PC-3 (cell line): ENCODE measurements around the gene FAT2. TPM values are rescaled to one million over a fixed set of nuclear protein-coding genes. Genes with fewer than 3 reads are reported as not detected.

Experiments used
- ATAC-seq: fragments of 200-7000 bp; cut with Tn5 transposase; 2 replicates; pipeline ENCODE4 v1.9.1; 2020; ENCODE audit warnings: mild to moderate bottlenecking, moderate library complexity
- BruUV-seq: library from RNA; stranded (reverse); fragments of 400-500 nt; replicated peaks from 2 replicates; lab custom pipeline; 2021; lab: Mats Ljungman, UMichigan
- CTCF ChIA-PET: fragments of 300-600 bp; sonication (Branson Sonifier 250); formaldehyde crosslinking; loops from one replicate; lab custom pipeline; 2022; ENCODE audit warnings: antibody characterized with exemption; lab: Charles Lee
- POLR2A ChIA-PET: fragments of 300-600 bp; sonication (Branson Sonifier 250); formaldehyde crosslinking; loops from one replicate; lab custom pipeline; 2022; ENCODE audit warnings: antibody characterized with exemption; ENCODE audit not compliant: unreplicated experiment; lab: Charles Lee
- DNase-seq: peaks from one replicate; pipeline ENCODE4 v3.0.0-alpha.2; 2015
- H2AFZ ChIP-seq: fragments of 300-600 bp; sonication (generic); 2 replicates; pipeline ENCODE4 v1.6.0; 2016; ENCODE audit warnings: antibody characterized with exemption, low read length
- H3F3A ChIP-seq: fragments of 300-600 bp; sonication (generic); one replicate; pipeline ENCODE4 v1.6.0; 2017; ENCODE audit warnings: antibody characterized with exemption, low read length, control low read depth, mild to moderate bottlenecking; ENCODE audit not compliant: unreplicated experiment
- H3K27ac ChIP-seq: fragments of 300-600 bp; sonication (generic); 2 replicates; pipeline ENCODE4 v1.5.1; 2016; ENCODE audit warnings: mild to moderate bottlenecking, low read length
- H3K27me3 ChIP-seq: fragments of 300-600 bp; sonication (generic); 2 replicates; pipeline ENCODE4 v1.6.1; 2016; ENCODE audit warnings: low read length, mixed read lengths
- H3K36me3 ChIP-seq: fragments of 300-600 bp; sonication (generic); 2 replicates; pipeline ENCODE4 v1.6.1; 2016; ENCODE audit warnings: low read depth, mixed run types, low read length, mixed read lengths
- H3K4me1 ChIP-seq: fragments of 300-600 bp; sonication (generic); 2 replicates; pipeline ENCODE4 v1.5.1; 2016; ENCODE audit warnings: low read length; ENCODE audit not compliant: insufficient read depth
- H3K4me2 ChIP-seq: fragments of 300-600 bp; sonication (generic); 2 replicates; pipeline ENCODE4 v1.6.0; 2016; ENCODE audit warnings: low read length
- H3K4me3 ChIP-seq: fragments of 300-600 bp; sonication (generic); 2 replicates; pipeline ENCODE4 v1.5.1; 2016; ENCODE audit warnings: mild to moderate bottlenecking, low read length, mixed read lengths
- H3K79me2 ChIP-seq: fragments of 300-600 bp; sonication (generic); 2 replicates; pipeline ENCODE4 v1.6.1; 2017; ENCODE audit warnings: low read length, mixed read lengths
- H3K9ac ChIP-seq: fragments of 300-600 bp; sonication (generic); 2 replicates; pipeline ENCODE4 v1.6.0; 2016; ENCODE audit warnings: mild to moderate bottlenecking, low read length
- H3K9me2 ChIP-seq: fragments of 300-600 bp; sonication (generic); replicated peaks from 2 replicates; pipeline ENCODE4 v1.6.1; 2016; ENCODE audit warnings: mixed run types, low read length, mixed read lengths
- H3K9me3 ChIP-seq: fragments of 300-600 bp; sonication (generic); 2 replicates; pipeline ENCODE4 v1.6.1; 2016; ENCODE audit warnings: low read length, mixed read lengths
- H4K20me1 ChIP-seq: fragments of 300-600 bp; sonication (generic); 2 replicates; pipeline ENCODE4 v1.6.1; 2016; ENCODE audit warnings: low read length, mixed read lengths
- EZH2 ChIP-seq: fragments of 300-600 bp; sonication (generic); IDR thresholded peaks from one replicate; pipeline ENCODE4 v1.6.1; 2017; ENCODE audit warnings: antibody characterized with exemption, mild to moderate bottlenecking, low read length; ENCODE audit not compliant: unreplicated experiment
- EZH2phosphoT487 ChIP-seq: fragments of 300-600 bp; sonication (generic); IDR thresholded peaks from 2 replicates; pipeline ENCODE4 v1.6.1; 2018; ENCODE audit warnings: mild to moderate bottlenecking, antibody characterized with exemption, low read length, borderline replicate concordance
- intact Hi-C: fragments of 100-400 bp; cut with micrococcal nuclease; formaldehyde crosslinking; loops from 2 replicates; pipeline ENCODE4 v1.9.0; 2023
- total RNA-seq: library from RNA; depleted of rRNA; stranded (reverse); fragments of >200 nt; gene quantifications from 2 replicates; pipeline ENCODE4 v1.2.3, GENCODE V29; 2014
- TF ChIP-seq, protein P1 (sequence below): fragments of 300-600 bp; sonication (generic); conservative IDR thresholded peaks from 2 replicates; pipeline ENCODE4 v1.5.1; 2017; ENCODE audit warnings: antibody characterized with exemption, low read depth, mild to moderate bottlenecking, low read length

Gene FAT2
- total RNA-seq, 1 experiment from 2014 or later = not detected

DNA sequence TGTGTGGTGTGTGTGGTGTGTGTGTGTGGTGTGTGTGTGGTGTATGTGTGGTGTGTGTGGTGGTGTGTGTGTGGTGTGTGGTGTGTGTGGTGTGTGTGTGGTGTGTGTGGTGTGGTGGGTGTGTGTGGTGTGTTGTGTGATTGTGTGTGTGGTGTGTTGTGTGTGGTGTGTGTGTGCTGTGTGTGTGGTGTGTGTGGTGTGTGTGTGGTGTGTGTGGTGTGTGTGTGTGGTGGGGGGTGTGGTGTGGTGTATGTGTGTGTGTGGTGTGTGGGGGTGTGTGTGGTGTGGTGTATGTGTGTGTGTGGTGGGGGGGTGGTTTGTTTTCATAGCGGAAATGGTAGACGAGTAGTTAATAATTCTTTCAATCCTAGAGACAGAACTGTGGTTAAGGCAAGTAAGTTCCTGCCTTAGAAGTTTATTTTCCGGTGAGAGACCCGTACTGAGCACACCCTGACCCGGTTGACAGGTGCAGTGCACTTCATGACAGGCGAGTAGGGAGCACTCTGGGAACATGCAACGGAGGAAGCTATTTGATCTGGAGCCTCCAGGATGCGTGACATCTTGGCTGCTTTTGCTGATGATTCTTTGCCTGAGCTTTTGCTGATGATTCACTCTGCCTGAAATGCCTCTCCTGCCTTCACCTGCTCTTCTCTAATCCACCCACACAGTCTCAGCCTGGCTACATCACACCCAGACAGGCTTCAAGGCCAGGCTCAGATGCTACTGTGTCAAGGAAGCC, 21.7 kb upstream of the FAT2 start:
- ChIA-PET POLR2A (no interaction called here), CTCF (no interaction called here)
- H3K36me3 ChIP-seq = no peaks in the 10 kb centered on the region
- BruUV-seq = no TSS peak
- ATAC-seq = peak; percentile 16
- H3K9ac ChIP-seq = no peak overlapping the region
- H3F3A ChIP-seq = no peaks in the 10 kb centered on the region
- no peaks in the 10 kb centered on the region for H3K9me2 ChIP-seq
- H3K9me3 ChIP-seq = no peaks in the 10 kb centered on the region
- peak; percentile 83 for DNase-seq
- no peaks in the 10 kb centered on the region for H4K20me1 ChIP-seq
- peak overlapping the region; percentile 29 for H3K27ac ChIP-seq
- intact Hi-C loops = loop anchor here (1.0 kb wide), 1 partner anchor 47 kb away; no protein-coding TSS in a partner anchor
- no peaks in the 10 kb centered on the region for H3K27me3 ChIP-seq
- no peak overlapping the region for H3K4me3 ChIP-seq
- TF ChIP-seq, protein P1, sequence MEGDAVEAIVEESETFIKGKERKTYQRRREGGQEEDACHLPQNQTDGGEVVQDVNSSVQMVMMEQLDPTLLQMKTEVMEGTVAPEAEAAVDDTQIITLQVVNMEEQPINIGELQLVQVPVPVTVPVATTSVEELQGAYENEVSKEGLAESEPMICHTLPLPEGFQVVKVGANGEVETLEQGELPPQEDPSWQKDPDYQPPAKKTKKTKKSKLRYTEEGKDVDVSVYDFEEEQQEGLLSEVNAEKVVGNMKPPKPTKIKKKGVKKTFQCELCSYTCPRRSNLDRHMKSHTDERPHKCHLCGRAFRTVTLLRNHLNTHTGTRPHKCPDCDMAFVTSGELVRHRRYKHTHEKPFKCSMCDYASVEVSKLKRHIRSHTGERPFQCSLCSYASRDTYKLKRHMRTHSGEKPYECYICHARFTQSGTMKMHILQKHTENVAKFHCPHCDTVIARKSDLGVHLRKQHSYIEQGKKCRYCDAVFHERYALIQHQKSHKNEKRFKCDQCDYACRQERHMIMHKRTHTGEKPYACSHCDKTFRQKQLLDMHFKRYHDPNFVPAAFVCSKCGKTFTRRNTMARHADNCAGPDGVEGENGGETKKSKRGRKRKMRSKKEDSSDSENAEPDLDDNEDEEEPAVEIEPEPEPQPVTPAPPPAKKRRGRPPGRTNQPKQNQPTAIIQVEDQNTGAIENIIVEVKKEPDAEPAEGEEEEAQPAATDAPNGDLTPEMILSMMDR = no peak
- TF ChIP-seq EZH2phosphoT487 (no peak), EZH2 (no peak)
- H2AFZ ChIP-seq = no peak overlapping the region
- no peak overlapping the region for H3K4me2 ChIP-seq
- H3K79me2 ChIP-seq = no peaks in the 10 kb centered on the region
- H3K4me1 ChIP-seq = peaks cover 45% of the 10 kb centered on the region

DNA sequence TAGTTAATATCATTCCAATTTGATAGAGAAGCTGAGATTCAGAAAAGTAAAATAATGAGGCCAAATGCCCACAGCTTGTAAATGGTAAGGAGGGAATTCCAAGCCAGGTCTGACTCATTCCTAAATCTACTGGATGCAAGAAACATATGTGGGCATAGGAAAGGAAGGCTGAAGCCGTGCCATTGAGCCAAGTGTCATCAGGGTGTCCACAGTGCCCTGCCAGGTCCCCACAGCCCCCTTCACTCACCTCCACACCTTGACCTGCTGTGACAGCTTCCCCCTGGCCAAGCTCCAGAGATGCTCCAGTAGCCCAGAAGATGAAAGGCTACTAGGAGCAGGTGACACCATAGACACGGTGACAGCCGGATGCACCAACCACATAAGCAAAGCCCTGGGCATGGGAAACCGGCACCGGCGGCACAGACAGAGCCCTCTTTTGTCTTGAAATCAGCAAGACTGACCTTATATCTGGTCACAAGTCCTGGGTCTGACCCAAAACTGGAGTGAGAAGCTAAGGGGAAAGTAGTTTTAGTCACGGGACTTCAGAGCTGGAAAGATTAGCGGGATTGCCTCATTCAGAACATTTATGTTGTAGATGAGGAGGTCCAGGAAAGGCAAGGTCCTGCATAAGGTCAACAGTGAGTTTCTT, 20.1 kb upstream of the FAT2 start:
- intact Hi-C loops = no loop called here
- no peaks in the 10 kb centered on the region for H3K9me2 ChIP-seq
- POLR2A ChIA-PET = no interaction called here

More for the DNA sequence above, 20.1 kb upstream of the FAT2 start:
- Histone ChIP-seq H3K4me2 (no peak overlapping the region), H4K20me1 (no peaks in the 10 kb centered on the region), H3K4me3 (no peak overlapping the region), H3K9ac (no peak overlapping the region), H3K4me1 (peaks cover 30% of the 10 kb centered on the region), H3K27ac (no peak overlapping the region), H3K36me3 (no peaks in the 10 kb centered on the region), H3F3A (no peaks in the 10 kb centered on the region), H2AFZ (no peak overlapping the region), H3K79me2 (no peaks in the 10 kb centered on the region), H3K9me3 (no peaks in the 10 kb centered on the region), H3K27me3 (0 out of 2 replicates have a peak, but pooled peaks cover 2% of the 10 kb centered on the region)
- DNase-seq (peak; percentile 41), ATAC-seq (0 out of 2 replicates have a peak, but pooled peaks have one; percentile 22)
- CTCF ChIA-PET = no interaction called here
- TF ChIP-seq EZH2phosphoT487 (no peak), EZH2 (no peak)
- TF ChIP-seq, protein P1 = no peak
- BruUV-seq = no TSS peak
